GM15510 (cell line): ENCODE data around the gene GZMM.
A peak's percentile ranks its signal among the peaks of the same experiment; 100 is the strongest.

ENCODE experiments used
- POLR2A ChIP-seq: IDR thresholded peaks from 3 replicates; pipeline ENCODE4 v1.6.1; 2011; ENCODE audit warnings: borderline replicate concordance; ENCODE audit not compliant: insufficient read length; ENCODE audit errors: extremely low read depth

GZMM gene

DNA sequence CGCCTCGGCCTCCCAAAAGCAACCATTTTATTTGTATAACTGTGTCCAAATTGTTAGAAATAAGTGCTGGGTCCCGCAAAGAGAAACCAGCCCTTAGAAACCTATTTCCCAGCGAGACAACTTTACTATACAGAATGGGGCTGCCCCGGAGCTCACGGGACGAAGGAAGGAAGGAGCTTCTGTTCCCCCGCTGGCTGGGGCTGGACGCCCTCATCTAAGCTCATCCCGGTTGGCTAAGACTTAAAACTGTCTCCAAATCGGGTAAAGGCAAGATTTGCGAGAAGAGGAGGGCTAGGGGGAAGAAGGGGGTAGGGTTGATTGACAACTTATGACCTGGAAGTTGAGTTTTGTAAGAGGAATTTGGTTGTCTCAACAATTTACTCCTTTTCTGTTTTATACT is 16.3 kb downstream of the GZMM start:
- TF ChIP-seq POLR2A: no peak

DNA sequence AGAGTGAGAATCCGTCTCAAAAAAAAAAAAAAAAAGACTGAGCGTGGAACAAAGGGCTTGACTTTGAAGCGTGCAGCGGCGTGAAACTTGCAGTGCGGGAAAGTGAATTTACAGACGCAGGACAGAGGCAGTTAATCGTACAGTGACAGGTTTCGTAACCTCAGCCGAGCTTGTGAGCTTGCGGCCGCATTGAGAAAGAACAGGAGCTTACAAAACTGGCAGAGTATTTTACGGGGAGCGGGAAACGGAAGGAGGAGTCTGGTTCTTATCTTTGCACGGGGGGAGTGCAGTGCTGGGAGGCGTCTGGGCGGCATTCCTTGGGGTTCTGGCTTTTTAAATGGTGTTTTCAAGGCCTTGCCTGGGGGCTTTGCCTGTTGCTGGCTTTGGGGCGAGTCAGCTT is 22.6 kb downstream of the GZMM start:
- TF ChIP-seq POLR2A: no peak

DNA sequence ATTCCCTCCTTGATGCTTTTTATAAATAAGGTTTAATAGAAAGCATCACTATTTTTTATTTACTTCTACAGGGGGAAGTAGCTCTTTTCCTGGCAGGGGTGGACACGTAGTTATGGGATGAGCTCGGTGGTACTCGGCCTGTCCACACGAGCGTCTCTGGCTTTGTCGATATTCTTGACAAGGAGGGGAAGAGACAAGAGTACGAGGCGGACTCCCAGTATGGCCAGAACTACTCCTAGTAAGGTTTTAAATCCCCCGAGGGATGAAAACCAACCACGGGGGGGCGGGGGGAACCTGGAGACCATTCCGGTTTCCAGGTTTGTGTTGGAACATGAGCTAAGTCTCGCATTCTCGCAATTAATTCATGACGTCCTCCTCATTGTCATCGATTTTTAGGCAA is 23.0 kb downstream of the GZMM start:
- no peak for TF ChIP-seq POLR2A

DNA sequence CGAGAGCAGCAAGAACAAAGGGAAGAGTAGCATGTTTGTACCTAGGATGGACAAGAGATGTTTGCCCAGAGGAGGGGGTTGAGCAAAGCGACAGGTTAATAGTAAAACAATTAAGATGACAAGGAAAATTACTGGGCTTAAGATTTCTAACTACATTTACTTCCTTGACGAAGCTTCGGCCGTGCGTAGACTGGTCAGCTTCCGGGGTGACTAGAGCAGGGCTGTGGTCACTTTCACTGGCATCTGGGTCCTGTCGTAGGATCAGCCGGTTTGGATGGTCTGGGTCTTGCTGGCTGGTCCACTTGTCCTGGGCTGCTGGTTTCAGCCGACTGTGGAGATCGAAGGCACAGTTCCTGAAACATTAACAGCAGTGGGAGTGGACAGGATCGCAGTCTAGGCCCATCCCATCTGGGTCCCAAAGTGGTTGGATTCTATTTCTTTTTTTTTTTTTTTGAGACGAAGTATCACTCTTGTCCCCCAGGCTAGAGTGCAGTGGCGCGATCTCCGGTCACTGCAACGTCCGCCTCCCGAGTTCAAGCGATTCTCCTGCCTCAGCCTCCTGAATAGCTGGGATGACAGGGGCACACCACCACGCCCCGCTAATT is 23.5 kb downstream of the GZMM start:
- TF ChIP-seq POLR2A: no peak

DNA sequence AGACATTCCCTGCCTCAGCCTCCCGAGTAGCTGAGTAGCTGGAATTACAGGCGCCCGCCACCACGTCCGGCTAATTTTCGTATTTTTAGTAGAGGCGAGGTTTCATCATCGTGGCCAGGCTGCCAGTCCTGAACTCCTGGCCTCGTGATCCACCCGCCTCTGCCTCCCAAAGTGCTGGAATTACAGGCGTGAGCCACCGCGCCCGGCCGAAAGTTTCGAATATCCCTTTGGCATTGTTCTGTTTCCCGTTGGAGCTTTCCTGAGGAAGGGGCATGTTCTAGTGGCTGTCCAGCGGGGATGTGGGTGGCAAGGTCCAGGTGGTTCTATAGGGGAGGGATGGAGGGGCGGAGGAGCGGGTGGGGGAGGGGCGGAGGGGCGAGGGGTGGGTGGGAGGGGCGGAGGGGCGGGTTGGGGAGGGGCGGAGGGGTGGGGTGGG is 26.4 kb downstream of the GZMM start:
- no peak for TF ChIP-seq POLR2A

DNA sequence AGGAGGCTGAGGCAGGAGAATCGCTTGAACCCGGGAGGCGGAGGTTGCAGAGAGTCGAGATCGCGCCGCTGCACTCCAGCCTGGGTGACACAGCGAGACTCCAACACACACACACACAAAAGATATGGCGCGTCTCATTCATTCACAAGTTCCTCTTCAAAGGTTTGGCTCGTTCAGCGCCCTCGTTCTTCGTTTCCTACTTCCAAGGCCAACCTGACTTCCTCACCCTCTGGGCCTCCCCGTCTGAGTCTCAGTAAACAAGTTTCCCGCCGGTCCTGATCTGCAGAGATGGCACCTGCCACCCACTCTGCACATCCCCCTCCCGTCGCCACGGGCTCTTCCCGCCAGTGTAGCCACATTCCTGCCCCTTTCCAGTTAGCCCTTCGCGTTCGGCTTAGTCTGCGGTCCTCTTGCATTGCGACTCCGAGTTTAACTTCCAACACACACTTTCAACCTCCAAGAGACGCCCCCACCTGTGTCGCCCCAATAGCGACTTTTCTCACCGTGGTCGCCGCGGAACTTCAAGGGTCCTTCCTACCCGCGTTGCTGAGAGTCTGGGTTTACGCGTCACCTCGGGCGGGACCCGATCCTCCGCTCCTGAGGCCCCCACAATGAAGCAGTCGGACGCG is 27.2 kb downstream of the GZMM start:
- no peak for TF ChIP-seq POLR2A

DNA sequence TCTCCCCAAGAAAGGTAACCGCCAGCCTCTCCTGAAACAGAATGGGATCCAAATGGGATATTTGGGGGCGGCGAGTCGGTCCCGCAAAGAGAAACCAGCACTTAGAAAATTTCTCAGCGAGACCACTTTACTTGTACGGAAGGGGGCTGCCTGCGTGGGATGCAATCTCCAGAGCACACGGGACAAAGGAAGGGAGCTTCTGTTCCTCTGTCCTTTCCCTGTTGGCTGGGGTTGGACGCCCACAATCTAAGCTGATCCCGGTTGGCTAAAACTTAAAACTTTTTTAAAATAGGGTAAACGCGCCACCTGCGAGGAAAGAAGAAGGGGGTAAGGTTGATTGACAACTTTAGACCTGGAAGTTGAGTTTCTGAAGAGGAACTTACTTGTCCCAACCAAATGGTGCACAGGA is 27.7 kb downstream of the GZMM start:
- TF ChIP-seq POLR2A: no peak

DNA sequence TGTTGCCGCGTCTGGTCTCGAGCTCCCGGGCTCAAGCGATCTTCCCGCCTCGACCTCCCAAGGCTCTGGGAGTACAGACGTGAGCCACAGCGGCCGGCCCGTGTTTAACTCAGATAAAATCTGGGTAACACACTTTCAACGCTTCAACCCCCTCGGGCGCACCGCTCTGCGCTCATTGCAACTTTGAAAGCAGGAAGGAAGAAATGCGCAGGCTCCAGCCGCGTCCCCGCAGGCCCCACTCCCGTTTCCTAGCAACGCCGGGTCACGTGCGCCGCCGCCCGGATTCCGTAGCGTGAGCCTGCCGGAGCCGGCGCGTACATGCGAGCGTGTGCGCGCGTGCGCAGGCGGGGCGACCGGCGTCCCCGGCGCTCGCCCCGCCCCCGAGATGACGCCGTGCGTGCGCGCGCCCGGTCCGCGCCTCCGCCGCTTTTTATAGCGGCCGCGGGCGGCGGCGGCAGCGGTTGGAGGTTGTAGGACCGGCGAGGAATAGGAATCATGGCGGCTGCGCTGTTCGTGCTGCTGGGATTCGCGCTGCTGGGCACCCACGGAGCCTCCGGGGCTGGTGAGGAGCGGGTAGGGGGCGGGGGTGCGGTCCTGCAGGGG is 28.4 kb downstream of the GZMM start, which contains the start of gene BSG:
Gene BSG (plus strand): TSS at position 457 of the 603 bp plus-strand sequence. CDS start 39 bp downstream, at position 496.
- peak; percentile 99 for TF ChIP-seq POLR2A

DNA sequence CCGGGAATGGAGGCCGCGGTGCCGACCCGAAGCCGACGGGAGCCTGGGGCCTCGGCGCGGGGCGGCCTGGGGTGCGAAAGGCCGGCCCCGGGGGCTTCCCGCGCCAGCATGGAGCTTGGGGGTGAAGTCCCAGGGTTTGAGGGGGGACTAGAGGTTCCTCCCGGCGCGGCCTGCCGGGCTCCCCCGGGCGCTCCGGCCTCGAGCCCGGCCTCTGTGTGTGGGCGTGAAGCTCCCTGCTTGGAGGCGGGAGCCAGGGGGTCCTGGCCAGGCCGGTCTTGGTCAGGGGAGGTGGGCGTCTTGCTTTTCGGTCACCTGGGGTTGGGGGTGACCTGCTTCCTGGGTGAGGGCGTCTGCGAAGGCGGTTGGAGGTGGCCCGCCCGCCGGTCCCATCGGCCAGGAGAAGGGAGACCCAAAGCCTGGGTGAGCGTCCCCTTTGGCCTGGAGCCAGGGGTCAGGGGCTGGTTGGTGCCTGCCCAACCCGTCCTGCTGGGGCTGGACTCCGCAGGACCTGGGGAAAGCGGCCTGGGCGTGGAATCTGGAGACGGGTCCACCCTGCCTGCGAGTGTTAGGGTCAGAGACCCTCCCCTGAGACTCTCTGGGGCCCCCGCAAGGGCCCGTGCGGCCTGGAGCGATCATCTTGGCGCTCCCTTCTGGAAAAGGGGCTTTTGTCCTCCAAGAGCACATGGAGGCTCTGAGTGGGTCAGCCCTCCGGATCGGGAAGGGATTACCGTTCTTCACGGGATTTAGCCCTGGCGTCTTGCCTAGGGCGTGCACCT is 29.1 kb downstream of the GZMM start:
- no peak for TF ChIP-seq POLR2A

DNA sequence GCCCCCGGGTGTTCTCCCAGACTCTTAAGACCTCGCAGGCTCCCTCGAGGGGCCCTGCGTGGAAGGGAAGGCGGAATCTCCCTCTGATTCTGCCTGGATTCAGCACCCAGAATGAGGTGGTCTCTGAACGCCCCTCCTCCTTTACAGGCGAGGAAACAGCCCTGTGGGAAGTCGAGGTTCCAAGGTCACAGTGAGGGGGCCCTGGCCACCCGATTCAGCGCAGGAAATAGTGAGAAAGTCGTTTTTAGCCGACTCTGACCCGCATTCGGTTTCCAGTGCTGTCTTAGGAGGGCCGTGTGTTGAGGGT is 29.6 kb downstream of the GZMM start:
- no peak for TF ChIP-seq POLR2A

DNA sequence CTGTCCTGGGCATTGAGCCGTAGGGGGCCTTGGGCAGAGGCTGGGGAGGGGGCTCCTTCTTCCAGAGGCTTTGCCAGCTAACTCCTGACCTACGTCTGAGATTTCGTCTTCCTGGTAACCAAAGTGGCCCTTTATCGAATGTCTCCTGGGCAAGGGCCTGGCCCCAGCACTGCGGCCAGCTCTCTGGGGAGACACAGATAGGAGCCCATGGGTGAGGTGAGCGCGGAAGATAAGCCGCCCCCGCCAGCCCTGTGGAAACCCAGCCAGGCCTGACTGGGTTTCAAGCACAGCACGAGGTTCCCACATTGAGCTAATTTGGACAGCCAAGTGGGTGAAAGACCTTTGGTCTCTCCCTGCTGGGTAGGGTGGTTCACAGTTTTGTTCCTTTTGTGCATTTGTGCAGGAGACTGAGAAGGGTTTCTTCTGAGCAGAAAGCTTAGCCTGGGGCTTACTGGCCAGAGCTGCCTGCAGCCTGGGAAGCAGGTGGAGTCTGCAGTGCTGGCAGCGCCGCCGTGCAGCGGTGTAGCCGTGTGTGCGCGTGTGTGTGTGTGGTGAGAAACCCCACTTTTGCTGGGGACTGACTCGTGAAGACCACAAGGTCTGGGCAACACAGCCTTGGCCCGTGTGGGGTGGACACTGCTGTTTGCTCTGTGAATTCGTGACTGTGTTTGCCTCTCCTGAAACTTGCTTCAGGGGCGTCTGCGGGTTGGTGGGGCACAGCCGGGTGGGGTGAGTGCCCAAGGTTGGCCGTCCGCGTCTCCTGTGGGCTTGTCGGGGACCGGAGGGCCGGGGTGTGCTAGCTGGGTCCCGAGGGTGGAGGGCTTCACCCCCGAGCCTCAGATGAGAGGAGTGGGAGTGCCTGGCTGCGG is 31.0 kb downstream of the GZMM start:
- no peak for TF ChIP-seq POLR2A

DNA sequence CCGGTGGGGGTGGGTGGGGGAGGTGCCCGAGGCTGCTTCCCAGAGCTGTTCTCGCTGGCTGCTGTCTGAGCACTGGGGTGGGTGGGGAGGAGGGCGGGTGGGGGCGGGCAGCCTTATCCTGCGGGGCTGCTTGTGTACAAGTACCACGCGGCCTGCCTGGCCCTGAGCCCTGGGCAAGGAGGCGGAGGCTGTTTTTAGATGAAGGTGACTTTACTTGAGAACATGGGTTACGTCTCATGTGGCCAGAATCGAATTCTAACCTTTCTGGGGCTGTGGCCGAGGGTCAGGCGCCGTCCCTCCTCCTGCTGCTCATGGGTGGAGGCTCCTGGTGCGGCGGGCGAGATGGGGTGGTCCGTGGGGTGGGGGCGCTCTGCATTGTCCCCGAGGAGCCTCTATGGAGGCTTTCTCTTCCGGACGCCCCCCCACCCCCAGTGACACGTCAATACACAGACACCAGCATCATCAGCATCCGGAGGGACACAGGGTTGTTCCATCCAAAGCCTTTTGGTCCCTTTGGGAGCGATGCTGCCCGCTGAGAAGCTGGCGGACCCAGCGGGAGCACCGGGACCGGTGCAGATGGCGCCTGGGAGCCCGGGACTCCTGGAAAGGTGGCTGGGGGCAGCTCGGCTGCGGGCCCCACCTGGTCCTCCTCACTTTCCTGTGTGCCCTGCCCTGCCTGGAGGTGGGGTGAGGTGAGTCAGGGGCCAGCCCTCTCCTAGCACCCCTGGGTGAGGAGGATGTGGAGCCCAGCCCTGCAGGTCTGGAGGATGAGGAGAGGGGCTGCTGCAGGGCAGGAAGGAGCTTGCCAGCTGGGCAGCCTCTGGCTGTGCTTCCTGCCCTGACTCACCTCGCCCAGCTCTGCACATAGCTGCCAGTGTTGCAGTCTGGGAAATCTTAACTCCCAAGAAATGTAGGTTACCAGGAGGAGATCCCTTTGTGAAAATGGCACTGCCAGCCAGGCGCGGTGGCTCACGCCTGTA is 32.0 kb downstream of the GZMM start:
- TF ChIP-seq POLR2A: no peak

DNA sequence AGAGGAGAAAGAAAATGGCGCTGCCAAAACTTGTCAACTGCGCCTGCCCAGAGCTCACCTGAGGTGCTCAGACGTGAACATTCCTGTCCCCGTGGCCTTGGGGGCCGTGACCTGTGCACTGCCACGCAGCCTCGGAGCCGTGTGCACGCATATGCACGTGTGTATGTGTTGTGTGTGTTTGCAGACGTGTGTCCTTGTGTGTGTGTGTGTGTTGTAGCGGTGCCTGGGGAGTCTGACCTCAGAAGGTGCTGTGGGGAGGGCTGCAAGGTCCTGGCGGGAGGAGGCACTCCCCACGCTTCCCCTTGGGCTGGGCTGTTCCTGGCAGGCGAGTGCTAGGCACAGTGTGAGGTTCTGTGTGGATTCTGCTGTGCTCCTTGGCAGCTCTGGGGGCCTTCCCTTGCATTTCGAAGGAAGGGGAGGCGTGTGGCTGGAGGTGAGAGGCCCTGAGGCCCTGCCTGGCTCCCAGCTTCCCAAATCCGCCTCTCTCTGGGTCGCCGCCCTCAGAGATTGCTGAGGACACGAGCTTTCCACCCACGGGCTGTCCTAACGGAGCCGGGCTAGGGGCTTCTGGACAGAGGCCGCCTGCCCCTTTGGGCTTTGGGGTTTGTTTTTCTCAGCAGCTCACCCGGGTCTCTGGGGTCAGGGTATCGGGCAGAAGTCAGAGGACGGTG is 33.0 kb downstream of the GZMM start:
- TF ChIP-seq POLR2A: no peak
